ENCODE measurements around the gene NIPBL. TPM values are rescaled to one million over a fixed set of nuclear protein-coding genes. Genes with fewer than 3 reads are reported as not detected.

NIPBL gene
- polyA plus RNA-seq, 1 of the 3 experiments (the other 2 are of a cell fraction), result 5.2 TPM

DNA sequence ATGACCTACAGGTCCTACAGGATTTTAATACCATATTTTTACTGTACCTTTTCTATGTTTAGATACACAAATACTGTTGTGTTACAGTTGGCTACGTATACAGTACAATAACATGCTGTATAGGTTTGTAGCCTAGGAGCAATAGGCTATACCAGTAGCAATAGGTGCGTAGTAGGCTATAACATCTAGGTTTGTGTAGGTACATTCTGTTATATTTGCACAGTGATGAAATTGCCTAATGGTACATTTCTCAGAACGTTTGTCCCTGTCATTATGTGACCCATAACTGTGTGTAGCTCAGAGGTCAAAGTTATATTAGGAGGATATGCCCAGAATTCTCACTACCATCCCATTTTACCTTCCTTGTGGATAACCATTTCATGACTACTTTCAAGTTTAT lies 59.7 kb downstream of the NIPBL start (continued):
- TF ChIP-seq, protein P1, sequence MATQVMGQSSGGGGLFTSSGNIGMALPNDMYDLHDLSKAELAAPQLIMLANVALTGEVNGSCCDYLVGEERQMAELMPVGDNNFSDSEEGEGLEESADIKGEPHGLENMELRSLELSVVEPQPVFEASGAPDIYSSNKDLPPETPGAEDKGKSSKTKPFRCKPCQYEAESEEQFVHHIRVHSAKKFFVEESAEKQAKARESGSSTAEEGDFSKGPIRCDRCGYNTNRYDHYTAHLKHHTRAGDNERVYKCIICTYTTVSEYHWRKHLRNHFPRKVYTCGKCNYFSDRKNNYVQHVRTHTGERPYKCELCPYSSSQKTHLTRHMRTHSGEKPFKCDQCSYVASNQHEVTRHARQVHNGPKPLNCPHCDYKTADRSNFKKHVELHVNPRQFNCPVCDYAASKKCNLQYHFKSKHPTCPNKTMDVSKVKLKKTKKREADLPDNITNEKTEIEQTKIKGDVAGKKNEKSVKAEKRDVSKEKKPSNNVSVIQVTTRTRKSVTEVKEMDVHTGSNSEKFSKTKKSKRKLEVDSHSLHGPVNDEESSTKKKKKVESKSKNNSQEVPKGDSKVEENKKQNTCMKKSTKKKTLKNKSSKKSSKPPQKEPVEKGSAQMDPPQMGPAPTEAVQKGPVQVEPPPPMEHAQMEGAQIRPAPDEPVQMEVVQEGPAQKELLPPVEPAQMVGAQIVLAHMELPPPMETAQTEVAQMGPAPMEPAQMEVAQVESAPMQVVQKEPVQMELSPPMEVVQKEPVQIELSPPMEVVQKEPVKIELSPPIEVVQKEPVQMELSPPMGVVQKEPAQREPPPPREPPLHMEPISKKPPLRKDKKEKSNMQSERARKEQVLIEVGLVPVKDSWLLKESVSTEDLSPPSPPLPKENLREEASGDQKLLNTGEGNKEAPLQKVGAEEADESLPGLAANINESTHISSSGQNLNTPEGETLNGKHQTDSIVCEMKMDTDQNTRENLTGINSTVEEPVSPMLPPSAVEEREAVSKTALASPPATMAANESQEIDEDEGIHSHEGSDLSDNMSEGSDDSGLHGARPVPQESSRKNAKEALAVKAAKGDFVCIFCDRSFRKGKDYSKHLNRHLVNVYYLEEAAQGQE (IDR thresholded peaks at IDR 0.05; ENCODE audit: low read depth, low read length), result no peak

DNA sequence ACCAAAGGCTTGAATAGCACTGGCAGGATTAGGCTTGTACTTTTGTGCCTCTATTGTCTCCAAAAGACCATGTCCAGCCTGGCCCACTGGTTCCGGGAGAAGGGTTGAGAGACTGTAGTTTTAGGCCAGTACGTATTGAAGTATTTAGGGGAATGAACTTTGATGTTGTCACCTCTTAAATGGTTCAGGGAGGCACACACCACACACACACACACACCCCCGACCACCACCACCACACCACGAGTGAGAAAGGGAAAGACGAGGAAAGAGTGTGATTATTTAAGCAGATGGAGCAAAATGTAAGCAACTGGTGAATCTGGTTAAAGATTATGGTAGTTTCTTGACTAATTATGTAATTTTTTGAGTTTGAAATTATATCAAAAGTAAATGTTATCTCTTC lies 61.6 kb downstream of the NIPBL start:
- Histone ChIP-seq H3K79me2 (ENCODE audit: insufficient read depth) (peaks cover 99% of the 10 kb centered on the region), H3K27me3 (ENCODE audit: insufficient read depth) (no peaks in the 10 kb centered on the region), H3K27ac (ENCODE audit: low read depth in 2 of 2, low read length in 1 of 2) (no peak overlapping the region), H3K4me1 (ENCODE audit: control insufficient read depth in 1 of 2, insufficient read depth in 2 of 2, low read depth in 1 of 2, low read length in 1 of 2) (peaks cover 0 to 13% of the 10 kb centered on the region in 2 experiments; a peak in 1 of 4 replicates), H3K9me2 (no peaks in the 10 kb centered on the region), H3K9ac (no peak overlapping the region), H3K36me3 (replicated peaks in 1 of 2; ENCODE audit: control insufficient read depth in 1 of 2, insufficient read depth in 2 of 2, low read length in 1 of 2) (peaks cover 0 to 6% of the 10 kb centered on the region in 2 experiments), H2AFZ (ENCODE audit: low read depth) (no peak overlapping the region), H3K9me3 (no peaks in the 10 kb centered on the region), H3K4me3 (ENCODE audit: low read depth in 2 of 2, low read length in 1 of 2) (no peak overlapping the region), H3F3A (replicated peaks; ENCODE audit: insufficient read depth) (peaks cover 4% of the 10 kb centered on the region), H3K4me2 (no peak overlapping the region), H4K20me1 (ENCODE audit: insufficient read depth) (peaks cover 71% of the 10 kb centered on the region)
- 97% methylated on average over 4 of the region's 5 CpGs for WGBS (ENCODE audit: low lambda C conversion rate)
- ChIA-PET POLR2A (no interaction called here), CTCF (interaction anchor here (0.6 kb wide), 1 partner anchor 32 kb away, joined by 3 read pairs; no protein-coding TSS in a partner anchor)
- DNase-seq, result no peak
- no peak for TF ChIP-seq EZH2phosphoT487 (IDR thresholded peaks at IDR 0.05; ENCODE audit: borderline replicate concordance, low read depth)
- no peak for TF ChIP-seq RCOR1 (IDR thresholded peaks at IDR 0.05; ENCODE audit: low read length)
- TF ChIP-seq TAF1 (IDR thresholded peaks at IDR 0.05; ENCODE audit: borderline replicate concordance, low read depth, low read length), result no peak
- TF ChIP-seq, protein P2, sequence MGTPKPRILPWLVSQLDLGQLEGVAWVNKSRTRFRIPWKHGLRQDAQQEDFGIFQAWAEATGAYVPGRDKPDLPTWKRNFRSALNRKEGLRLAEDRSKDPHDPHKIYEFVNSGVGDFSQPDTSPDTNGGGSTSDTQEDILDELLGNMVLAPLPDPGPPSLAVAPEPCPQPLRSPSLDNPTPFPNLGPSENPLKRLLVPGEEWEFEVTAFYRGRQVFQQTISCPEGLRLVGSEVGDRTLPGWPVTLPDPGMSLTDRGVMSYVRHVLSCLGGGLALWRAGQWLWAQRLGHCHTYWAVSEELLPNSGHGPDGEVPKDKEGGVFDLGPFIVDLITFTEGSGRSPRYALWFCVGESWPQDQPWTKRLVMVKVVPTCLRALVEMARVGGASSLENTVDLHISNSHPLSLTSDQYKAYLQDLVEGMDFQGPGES (IDR thresholded peaks at IDR 0.05; ENCODE audit: low read depth, low read length), result no peak
- no peak for TF ChIP-seq CHD2 (IDR thresholded peaks at IDR 0.05; ENCODE audit: low read length, partially characterized antibody)
- TF ChIP-seq SMC3 (IDR thresholded peaks at IDR 0.05; ENCODE audit: low read depth, low read length), result no peak
- no peak for TF ChIP-seq RFX5 (IDR thresholded peaks at IDR 0.05; ENCODE audit: low read length)
- TF ChIP-seq, protein P3, sequence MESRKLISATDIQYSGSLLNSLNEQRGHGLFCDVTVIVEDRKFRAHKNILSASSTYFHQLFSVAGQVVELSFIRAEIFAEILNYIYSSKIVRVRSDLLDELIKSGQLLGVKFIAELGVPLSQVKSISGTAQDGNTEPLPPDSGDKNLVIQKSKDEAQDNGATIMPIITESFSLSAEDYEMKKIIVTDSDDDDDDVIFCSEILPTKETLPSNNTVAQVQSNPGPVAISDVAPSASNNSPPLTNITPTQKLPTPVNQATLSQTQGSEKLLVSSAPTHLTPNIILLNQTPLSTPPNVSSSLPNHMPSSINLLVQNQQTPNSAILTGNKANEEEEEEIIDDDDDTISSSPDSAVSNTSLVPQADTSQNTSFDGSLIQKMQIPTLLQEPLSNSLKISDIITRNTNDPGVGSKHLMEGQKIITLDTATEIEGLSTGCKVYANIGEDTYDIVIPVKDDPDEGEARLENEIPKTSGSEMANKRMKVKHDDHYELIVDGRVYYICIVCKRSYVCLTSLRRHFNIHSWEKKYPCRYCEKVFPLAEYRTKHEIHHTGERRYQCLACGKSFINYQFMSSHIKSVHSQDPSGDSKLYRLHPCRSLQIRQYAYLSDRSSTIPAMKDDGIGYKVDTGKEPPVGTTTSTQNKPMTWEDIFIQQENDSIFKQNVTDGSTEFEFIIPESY (IDR thresholded peaks at IDR 0.05; ENCODE audit: borderline replicate concordance, low read depth), result no peak
- TF ChIP-seq, protein P4, sequence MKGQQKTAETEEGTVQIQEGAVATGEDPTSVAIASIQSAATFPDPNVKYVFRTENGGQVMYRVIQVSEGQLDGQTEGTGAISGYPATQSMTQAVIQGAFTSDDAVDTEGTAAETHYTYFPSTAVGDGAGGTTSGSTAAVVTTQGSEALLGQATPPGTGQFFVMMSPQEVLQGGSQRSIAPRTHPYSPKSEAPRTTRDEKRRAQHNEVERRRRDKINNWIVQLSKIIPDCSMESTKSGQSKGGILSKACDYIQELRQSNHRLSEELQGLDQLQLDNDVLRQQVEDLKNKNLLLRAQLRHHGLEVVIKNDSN (IDR thresholded peaks at IDR 0.05; ENCODE audit: borderline replicate concordance, low read depth), result no peak
- TF ChIP-seq, protein P5, sequence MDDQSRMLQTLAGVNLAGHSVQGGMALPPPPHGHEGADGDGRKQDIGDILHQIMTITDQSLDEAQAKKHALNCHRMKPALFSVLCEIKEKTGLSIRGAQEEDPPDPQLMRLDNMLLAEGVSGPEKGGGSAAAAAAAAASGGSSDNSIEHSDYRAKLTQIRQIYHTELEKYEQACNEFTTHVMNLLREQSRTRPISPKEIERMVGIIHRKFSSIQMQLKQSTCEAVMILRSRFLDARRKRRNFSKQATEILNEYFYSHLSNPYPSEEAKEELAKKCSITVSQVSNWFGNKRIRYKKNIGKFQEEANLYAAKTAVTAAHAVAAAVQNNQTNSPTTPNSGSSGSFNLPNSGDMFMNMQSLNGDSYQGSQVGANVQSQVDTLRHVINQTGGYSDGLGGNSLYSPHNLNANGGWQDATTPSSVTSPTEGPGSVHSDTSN (IDR thresholded peaks at IDR 0.05), result no peak
- TF ChIP-seq, protein P6, sequence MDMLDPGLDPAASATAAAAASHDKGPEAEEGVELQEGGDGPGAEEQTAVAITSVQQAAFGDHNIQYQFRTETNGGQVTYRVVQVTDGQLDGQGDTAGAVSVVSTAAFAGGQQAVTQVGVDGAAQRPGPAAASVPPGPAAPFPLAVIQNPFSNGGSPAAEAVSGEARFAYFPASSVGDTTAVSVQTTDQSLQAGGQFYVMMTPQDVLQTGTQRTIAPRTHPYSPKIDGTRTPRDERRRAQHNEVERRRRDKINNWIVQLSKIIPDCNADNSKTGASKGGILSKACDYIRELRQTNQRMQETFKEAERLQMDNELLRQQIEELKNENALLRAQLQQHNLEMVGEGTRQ (IDR thresholded peaks at IDR 0.05; ENCODE audit: borderline replicate concordance, low read depth, low read length), result no peak
- no peak for TF ChIP-seq POLR2AphosphoS5 (IDR thresholded peaks at IDR 0.05; ENCODE audit: low read depth, low read length)
- no peak for TF ChIP-seq MXI1 (IDR thresholded peaks at IDR 0.05; ENCODE audit: low read depth, low read length)
- TF ChIP-seq GABPA (IDR thresholded peaks at IDR 0.05; ENCODE audit: low read depth), result no peak
- TF ChIP-seq, protein P1 (IDR thresholded peaks at IDR 0.05; ENCODE audit: low read depth, low read length), result no peak
- no peak for TF ChIP-seq JUND (IDR thresholded peaks at IDR 0.05)
- TF ChIP-seq TCF12 (IDR thresholded peaks at IDR 0.05), result no peak

All from SK-N-SH (cell line).